Loucy (cell line): ENCODE data around the gene PDCD10.

Experiments used
- EZH2phosphoT487 ChIP-seq: fragments of 200-600 bp; IDR thresholded peaks from 2 replicates; pipeline ENCODE4 v1.6.1; 2018; ENCODE audit warnings: antibody characterized with exemption, mild to moderate bottlenecking, moderate library complexity, borderline replicate concordance
- TF ChIP-seq, protein P1 (sequence below): fragments of 200-600 bp; sonication (generic); conservative IDR thresholded peaks from 2 replicates; pipeline ENCODE4 v1.5.1; 2014; ENCODE audit warnings: mild to moderate bottlenecking, antibody characterized with exemption, low read length

GRCh38 chr3:167749728-167750127, 15.0 kb upstream of the PDCD10 start:
- no peak for TF ChIP-seq EZH2phosphoT487
- TF ChIP-seq, protein P1, sequence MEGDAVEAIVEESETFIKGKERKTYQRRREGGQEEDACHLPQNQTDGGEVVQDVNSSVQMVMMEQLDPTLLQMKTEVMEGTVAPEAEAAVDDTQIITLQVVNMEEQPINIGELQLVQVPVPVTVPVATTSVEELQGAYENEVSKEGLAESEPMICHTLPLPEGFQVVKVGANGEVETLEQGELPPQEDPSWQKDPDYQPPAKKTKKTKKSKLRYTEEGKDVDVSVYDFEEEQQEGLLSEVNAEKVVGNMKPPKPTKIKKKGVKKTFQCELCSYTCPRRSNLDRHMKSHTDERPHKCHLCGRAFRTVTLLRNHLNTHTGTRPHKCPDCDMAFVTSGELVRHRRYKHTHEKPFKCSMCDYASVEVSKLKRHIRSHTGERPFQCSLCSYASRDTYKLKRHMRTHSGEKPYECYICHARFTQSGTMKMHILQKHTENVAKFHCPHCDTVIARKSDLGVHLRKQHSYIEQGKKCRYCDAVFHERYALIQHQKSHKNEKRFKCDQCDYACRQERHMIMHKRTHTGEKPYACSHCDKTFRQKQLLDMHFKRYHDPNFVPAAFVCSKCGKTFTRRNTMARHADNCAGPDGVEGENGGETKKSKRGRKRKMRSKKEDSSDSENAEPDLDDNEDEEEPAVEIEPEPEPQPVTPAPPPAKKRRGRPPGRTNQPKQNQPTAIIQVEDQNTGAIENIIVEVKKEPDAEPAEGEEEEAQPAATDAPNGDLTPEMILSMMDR = no peak
